CD4-positive, alpha-beta T cell treated with Interleukin-21 for 1 hour (primary cell): Measurements from ENCODE around the gene TMEM239.

Experiments
- DNase-seq: peaks from one replicate; pipeline ENCODE4 v3.0.0-alpha.2; 2020

Gene TMEM239

GRCh38 chr20:2851086-2851485 is 34.9 kb downstream of the TMEM239 start:
- DNase-seq, result no peak

- no peak for DNase-seq
Measured at GRCh38 chr20:2858591-2858990, 42.4 kb downstream of the TMEM239 start.

- no peak for DNase-seq
Measured at GRCh38 chr20:2859330-2860121, 43.4 kb downstream of the TMEM239 start.

GRCh38 chr20:2864626-2865025 is 48.5 kb downstream of the TMEM239 start:
- DNase-seq, result no peak

GRCh38 chr20:2865101-2865500 is 48.9 kb downstream of the TMEM239 start:
- DNase-seq, result no peak

GRCh38 chr20:2865630-2866029 is 49.5 kb downstream of the TMEM239 start:
- peak; percentile 54 for DNase-seq

- DNase-seq, result peak; percentile 10
Measured at GRCh38 chr20:2866236-2866635, 50.1 kb downstream of the TMEM239 start.

GRCh38 chr20:2867081-2867864 is 51.1 kb downstream of the TMEM239 start:
- no peak for DNase-seq
